HFF-Myc (cell line): ENCODE results near the gene KRCC1.
A peak's percentile ranks its signal among the peaks of the same experiment; 100 is the strongest.

ENCODE experiments used
- DNase-seq: peaks from one replicate; pipeline ENCODE4 v3.0.0-alpha.2; 2011; ENCODE audit warnings: low read depth; ENCODE audit errors: extremely low read depth
- H3K4me3 ChIP-seq: replicated peaks from 2 replicates; pipeline ENCODE4 v1.5.1; 2011; ENCODE audit warnings: low read depth, mild to moderate bottlenecking, control low read depth, low read length
- TF ChIP-seq, protein P1 (sequence below): IDR thresholded peaks from 2 replicates; pipeline ENCODE4 v1.5.1; 2012; ENCODE audit warnings: mild to moderate bottlenecking, low read depth, low read length, control low read depth; ENCODE audit errors: missing control alignments

KRCC1 gene

DNA sequence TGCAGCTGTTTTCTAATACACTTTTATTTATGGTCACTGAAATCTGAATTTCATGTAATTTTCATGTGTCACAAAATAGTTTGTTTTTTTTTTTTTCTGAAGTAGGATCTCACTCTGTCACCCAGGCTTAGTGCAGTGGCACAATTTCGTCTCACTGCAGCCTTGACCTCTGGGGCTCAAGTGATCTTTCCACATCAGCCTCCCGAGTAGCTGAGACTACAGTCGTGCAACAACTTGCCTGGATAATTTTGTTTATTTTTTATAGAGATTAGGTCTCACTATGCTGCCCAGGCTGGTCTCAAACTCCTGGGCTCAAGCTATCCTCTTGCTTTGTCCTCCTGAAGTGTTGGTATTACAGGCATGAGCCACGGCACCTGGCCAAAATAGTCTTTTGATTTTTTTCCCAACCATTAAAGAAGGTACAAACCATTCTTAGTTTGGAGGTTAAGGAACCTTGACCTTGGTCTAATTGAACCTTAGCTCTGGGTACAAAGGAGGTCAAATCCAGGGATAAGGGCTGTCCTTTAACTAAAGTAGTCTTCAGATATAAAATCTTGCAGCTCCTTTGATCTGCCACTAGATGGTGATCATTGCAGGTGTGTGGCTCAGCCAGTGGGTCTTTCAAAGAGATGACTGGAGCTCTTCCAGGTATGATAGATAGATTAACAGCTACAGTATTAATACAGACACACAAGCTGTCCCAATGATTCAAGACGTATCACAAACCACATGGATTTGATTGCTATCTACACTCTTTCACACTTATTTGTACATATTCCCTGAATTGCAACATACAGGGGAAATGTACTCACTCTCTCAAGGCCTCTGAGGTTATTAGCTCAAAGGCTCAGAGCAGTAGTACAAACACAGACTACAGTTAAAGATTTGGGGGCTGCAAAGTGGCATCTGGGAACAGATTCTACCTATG, 4.7 kb upstream of the KRCC1 start:
- TF ChIP-seq, protein P1, sequence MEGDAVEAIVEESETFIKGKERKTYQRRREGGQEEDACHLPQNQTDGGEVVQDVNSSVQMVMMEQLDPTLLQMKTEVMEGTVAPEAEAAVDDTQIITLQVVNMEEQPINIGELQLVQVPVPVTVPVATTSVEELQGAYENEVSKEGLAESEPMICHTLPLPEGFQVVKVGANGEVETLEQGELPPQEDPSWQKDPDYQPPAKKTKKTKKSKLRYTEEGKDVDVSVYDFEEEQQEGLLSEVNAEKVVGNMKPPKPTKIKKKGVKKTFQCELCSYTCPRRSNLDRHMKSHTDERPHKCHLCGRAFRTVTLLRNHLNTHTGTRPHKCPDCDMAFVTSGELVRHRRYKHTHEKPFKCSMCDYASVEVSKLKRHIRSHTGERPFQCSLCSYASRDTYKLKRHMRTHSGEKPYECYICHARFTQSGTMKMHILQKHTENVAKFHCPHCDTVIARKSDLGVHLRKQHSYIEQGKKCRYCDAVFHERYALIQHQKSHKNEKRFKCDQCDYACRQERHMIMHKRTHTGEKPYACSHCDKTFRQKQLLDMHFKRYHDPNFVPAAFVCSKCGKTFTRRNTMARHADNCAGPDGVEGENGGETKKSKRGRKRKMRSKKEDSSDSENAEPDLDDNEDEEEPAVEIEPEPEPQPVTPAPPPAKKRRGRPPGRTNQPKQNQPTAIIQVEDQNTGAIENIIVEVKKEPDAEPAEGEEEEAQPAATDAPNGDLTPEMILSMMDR = peak; percentile 69
- no peak for DNase-seq
- H3K4me3 ChIP-seq = no peak overlapping the region

DNA sequence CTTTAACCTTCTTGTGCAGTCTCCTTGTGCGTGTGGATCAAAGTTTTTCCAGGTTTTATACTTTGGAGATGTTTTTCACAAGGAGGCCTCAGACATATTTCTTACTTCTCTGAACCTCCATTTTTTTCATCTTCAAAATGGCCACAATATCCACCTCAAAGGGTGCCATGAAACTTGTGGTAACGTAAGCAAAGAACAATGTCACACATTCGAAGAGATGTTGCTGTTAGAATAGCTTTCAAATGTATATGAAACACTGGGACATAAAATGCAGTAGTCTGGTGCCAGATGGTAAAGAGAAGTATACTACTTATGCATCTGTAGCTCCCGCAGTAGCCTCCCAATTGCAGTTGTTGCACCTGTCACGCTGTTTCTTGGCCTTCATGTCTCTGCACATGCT, 2.6 kb upstream of the KRCC1 start:
- TF ChIP-seq, protein P1 = no peak
- H3K4me3 ChIP-seq = no peak overlapping the region
- no peak for DNase-seq

GRCh38 chr2:88057437-88057844, 1.9 kb upstream of the KRCC1 start:
- TF ChIP-seq, protein P1 = no peak
- no peak for DNase-seq
- no peak overlapping the region for H3K4me3 ChIP-seq

- H3K4me3 ChIP-seq = peak overlapping the region; percentile 92
- no peak for DNase-seq
- TF ChIP-seq, protein P1 = no peak
These were observed 707 bp downstream of the KRCC1 start for GRCh38 chr2:88054782-88055370.

GRCh38 chr2:88053934-88054781, 1.4 kb downstream of the KRCC1 start:
- H3K4me3 ChIP-seq = peak overlapping the region; percentile 92
- DNase-seq = no peak
- TF ChIP-seq, protein P1 = no peak

DNA sequence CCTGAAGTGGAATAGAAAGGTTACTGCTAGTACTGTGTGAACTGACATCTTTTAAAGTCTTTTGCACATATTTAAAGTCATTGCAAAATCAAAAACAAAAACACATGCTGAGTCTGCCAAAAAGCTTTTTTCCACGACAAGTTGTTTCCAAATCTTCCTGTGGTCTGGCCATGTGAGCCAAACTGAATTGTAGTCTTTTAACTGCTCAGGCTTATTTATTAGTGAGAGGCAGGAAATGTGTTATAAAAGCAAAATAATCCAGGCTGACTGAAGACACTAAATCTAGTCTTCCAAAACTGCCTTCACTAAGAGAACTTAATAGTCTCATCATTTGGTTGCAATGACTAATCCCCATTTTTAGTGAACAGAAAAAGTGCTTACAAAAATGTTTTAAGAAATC, 2.3 kb downstream of the KRCC1 start:
- TF ChIP-seq, protein P1 = no peak
- H3K4me3 ChIP-seq = no peak overlapping the region
- DNase-seq = no peak
